ENCODE measurements around the gene EEF1AKMT2.

Gene EEF1AKMT2

DNA sequence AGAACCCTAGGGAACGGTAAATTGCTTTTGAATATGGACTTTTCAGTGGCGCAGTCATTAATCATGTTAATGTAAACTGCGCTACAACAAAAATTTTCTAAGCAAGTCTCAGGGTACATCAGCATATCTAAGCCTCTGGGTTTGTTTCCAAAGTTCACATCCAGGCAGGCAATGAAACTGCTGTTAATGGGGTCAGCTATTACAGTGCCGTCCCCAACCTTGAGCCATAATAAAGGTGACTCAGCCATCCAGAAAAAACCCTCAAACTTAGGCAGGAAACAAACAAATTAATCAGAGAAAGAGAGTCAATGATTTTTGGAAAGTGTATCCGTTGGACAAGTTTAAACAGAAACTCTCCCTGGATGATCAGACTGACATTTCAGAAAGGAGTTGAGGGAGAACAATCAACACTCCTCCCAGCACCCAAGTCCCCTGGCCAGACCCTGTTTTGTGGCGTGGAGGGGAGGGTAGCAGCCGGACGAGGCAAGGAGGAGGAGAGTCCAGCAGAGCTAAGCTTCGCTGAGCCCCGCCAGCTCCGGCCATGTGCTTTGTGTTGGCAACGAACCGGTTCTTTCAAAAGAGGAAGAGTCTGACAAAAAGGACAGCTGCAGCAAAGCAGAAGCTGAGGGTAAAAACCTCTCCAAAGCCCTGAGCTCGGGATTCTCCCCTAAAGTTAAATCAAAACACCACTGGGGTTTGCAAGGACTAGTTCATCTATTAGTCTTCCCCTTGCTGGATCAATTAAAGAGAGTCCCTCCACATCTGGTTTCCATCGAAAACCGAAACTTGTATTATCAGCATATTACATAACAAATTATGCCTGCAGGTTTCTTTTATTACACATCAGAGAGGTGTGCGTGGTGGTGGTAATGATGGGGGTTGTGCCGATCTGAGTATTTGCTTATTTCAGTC lies 51.1 kb downstream of the EEF1AKMT2 start:
- no peak for TF ChIP-seq SP1 (IDR thresholded peaks at IDR 0.05)
- no peak for TF ChIP-seq FOXK2 (IDR thresholded peaks at IDR 0.05)
- no peak for TF ChIP-seq FOXA1 (IDR thresholded peaks at IDR 0.05)
- TF ChIP-seq, protein P1, sequence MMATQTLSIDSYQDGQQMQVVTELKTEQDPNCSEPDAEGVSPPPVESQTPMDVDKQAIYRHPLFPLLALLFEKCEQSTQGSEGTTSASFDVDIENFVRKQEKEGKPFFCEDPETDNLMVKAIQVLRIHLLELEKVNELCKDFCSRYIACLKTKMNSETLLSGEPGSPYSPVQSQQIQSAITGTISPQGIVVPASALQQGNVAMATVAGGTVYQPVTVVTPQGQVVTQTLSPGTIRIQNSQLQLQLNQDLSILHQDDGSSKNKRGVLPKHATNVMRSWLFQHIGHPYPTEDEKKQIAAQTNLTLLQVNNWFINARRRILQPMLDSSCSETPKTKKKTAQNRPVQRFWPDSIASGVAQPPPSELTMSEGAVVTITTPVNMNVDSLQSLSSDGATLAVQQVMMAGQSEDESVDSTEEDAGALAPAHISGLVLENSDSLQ (IDR thresholded peaks at IDR 0.05), result peak; percentile 63
- TF ChIP-seq L3MBTL2 (conservative IDR thresholded peaks at IDR 0.05), result 0 out of 2 replicates have a peak, but pooled peaks have one; percentile 19
- no peak for TF ChIP-seq ARNT (IDR thresholded peaks at IDR 0.05)
- TF ChIP-seq NFRKB (IDR thresholded peaks at IDR 0.05), result no peak
- DNase-seq (ENCODE audit: extremely low spot score), result no peak
- POLR2A ChIA-PET, result interaction anchor here (1.3 kb wide), 1 partner anchor 51 kb away, joined by 4 read pairs; the partner anchor contains the start of gene EEF1AKMT2
- CTCF ChIA-PET, result interaction anchor here (0.6 to 1.9 kb wide), 14 partner anchors 9 to 359 kb away, joined by 3 to 13 read pairs (median 4); no protein-coding TSS in a partner anchor

DNA sequence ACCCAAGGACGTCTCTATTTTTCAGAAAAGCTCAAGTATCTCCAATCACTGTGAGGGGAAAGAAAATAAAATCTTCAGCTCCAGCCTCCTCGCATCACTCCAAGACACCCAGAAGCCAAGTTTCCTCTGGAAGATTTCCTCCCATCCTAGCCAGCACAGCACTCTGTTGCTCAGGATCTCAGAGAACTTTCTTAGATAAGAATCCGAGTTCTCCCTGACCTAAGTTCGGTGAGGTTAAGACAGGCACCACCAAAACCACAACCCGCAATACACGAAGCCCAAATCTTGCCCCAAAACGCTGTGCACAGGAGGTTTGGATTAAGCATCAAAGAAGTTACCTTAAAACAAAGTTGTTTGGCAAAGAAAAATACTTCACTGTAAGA lies 51.7 kb downstream of the EEF1AKMT2 start:
- DNase-seq (ENCODE audit: extremely low spot score), result no peak
- TF ChIP-seq FOXK2 (IDR thresholded peaks at IDR 0.05), result no peak
- ChIA-PET POLR2A (no interaction called here), CTCF (no interaction called here)

GRCh38 chr10:124739119-124739921 lies 52.4 kb downstream of the EEF1AKMT2 start:
- POLR2A ChIA-PET, result interaction anchor here (0.9 kb wide), 1 partner anchor 8 kb away, joined by 3 read pairs; no protein-coding TSS in a partner anchor
- no peak for DNase-seq (ENCODE audit: extremely low spot score)

GRCh38 chr10:124738441-124738840 lies 53.2 kb downstream of the EEF1AKMT2 start:
- DNase-seq (ENCODE audit: extremely low spot score), result no peak
- TF ChIP-seq, protein P1 (IDR thresholded peaks at IDR 0.05), result no peak
- TF ChIP-seq ELF4 (IDR thresholded peaks at IDR 0.05) (no peak), FOXM1 (IDR thresholded peaks at IDR 0.05; ENCODE audit: borderline replicate concordance) (no peak), SUZ12 (IDR thresholded peaks at IDR 0.05) (no peak), ZNF384 (IDR thresholded peaks at IDR 0.05) (no peak), FOXK2 (IDR thresholded peaks at IDR 0.05) (no peak), NFRKB (IDR thresholded peaks at IDR 0.05) (no peak), ARNT (IDR thresholded peaks at IDR 0.05) (no peak), LEF1 (IDR thresholded peaks at IDR 0.05; ENCODE audit: borderline replicate concordance) (no peak), FOXA1 (IDR thresholded peaks at IDR 0.05) (no peak), HDGF (IDR thresholded peaks at IDR 0.05; ENCODE audit: borderline replicate concordance) (no peak), SP1 (IDR thresholded peaks at IDR 0.05) (no peak), TARDBP (IDR thresholded peaks at IDR 0.05) (no peak)
- CTCF ChIA-PET, result no interaction called here
- POLR2A ChIA-PET, result interaction anchor here (0.9 kb wide), 1 partner anchor 8 kb away, joined by 3 read pairs; no protein-coding TSS in a partner anchor

More at GRCh38 chr10:124739119-124739921, 52.4 kb downstream of the EEF1AKMT2 start:
- CTCF ChIA-PET, result no interaction called here
- no peak for TF ChIP-seq BHLHE40 (IDR thresholded peaks at IDR 0.05; ENCODE audit: borderline replicate concordance)
- no peak for TF ChIP-seq NFRKB (IDR thresholded peaks at IDR 0.05)
- no peak for TF ChIP-seq TARDBP (IDR thresholded peaks at IDR 0.05)
- no peak for TF ChIP-seq ARNT (IDR thresholded peaks at IDR 0.05)
- no peak for TF ChIP-seq FOXM1 (IDR thresholded peaks at IDR 0.05; ENCODE audit: borderline replicate concordance)
- no peak for TF ChIP-seq FOXA1 (IDR thresholded peaks at IDR 0.05)
- no peak for TF ChIP-seq SP1 (IDR thresholded peaks at IDR 0.05)
- TF ChIP-seq FOXK2 (IDR thresholded peaks at IDR 0.05), result no peak

DNA sequence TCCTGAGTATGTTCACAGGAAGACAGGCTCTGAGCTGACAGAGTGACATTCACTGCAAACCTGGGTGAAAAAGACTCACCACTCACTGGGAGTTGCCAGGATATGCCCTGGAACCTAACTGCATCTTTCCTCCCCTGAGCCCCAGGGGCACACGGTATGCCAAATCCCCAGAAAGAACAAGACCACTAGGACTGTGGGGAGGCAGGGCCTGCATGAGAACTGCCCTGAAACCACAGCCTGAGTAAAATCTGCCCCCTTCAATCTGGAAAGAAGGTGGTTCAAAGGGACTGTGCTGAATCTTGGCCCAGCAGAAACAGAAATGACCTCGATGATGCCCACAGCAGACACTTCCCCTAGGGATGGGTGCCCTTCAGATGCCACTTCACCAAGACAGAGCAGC lies 54.0 kb downstream of the EEF1AKMT2 start:
- TF ChIP-seq SUZ12 (IDR thresholded peaks at IDR 0.05), result no peak
- no peak for TF ChIP-seq FOXM1 (IDR thresholded peaks at IDR 0.05; ENCODE audit: borderline replicate concordance)
- no peak for TF ChIP-seq FOXA1 (IDR thresholded peaks at IDR 0.05)
- TF ChIP-seq, protein P1 (IDR thresholded peaks at IDR 0.05), result no peak
- TF ChIP-seq NFRKB (IDR thresholded peaks at IDR 0.05), result no peak
- no peak for TF ChIP-seq HDGF (IDR thresholded peaks at IDR 0.05; ENCODE audit: borderline replicate concordance)
- no peak for TF ChIP-seq LEF1 (IDR thresholded peaks at IDR 0.05; ENCODE audit: borderline replicate concordance)
- no peak for TF ChIP-seq ARNT (IDR thresholded peaks at IDR 0.05)
- TF ChIP-seq SP1 (IDR thresholded peaks at IDR 0.05), result no peak
- TF ChIP-seq ELF4 (IDR thresholded peaks at IDR 0.05), result no peak
- TF ChIP-seq L3MBTL2 (conservative IDR thresholded peaks at IDR 0.05), result no peak
- CTCF ChIA-PET, result no interaction called here
- DNase-seq (ENCODE audit: extremely low spot score), result no peak
- POLR2A ChIA-PET, result no interaction called here

- DNase-seq (ENCODE audit: extremely low spot score), result no peak
- CTCF ChIA-PET, result no interaction called here
- TF ChIP-seq TARDBP (IDR thresholded peaks at IDR 0.05), result no peak
- no peak for TF ChIP-seq HDGF (IDR thresholded peaks at IDR 0.05; ENCODE audit: borderline replicate concordance)
- no peak for TF ChIP-seq FOXA1 (IDR thresholded peaks at IDR 0.05)
- no peak for TF ChIP-seq ELF4 (IDR thresholded peaks at IDR 0.05)
- TF ChIP-seq, protein P1 (IDR thresholded peaks at IDR 0.05), result no peak
- no peak for TF ChIP-seq CTBP1 (IDR thresholded peaks at IDR 0.05; ENCODE audit: borderline replicate concordance)
- no peak for TF ChIP-seq LEF1 (IDR thresholded peaks at IDR 0.05; ENCODE audit: borderline replicate concordance)
- TF ChIP-seq BHLHE40 (IDR thresholded peaks at IDR 0.05; ENCODE audit: borderline replicate concordance), result no peak
- no peak for TF ChIP-seq SUZ12 (IDR thresholded peaks at IDR 0.05)
- TF ChIP-seq FOXM1 (IDR thresholded peaks at IDR 0.05; ENCODE audit: borderline replicate concordance), result no peak
- no peak for TF ChIP-seq ZNF384 (IDR thresholded peaks at IDR 0.05)
- TF ChIP-seq NFRKB (IDR thresholded peaks at IDR 0.05), result no peak
- no peak for TF ChIP-seq ARNT (IDR thresholded peaks at IDR 0.05)
- no peak for TF ChIP-seq FOXK2 (IDR thresholded peaks at IDR 0.05)
- no peak for TF ChIP-seq SP1 (IDR thresholded peaks at IDR 0.05)
- no peak for TF ChIP-seq L3MBTL2 (conservative IDR thresholded peaks at IDR 0.05)
- POLR2A ChIA-PET, result no interaction called here
Measured at GRCh38 chr10:124737221-124737620, 54.5 kb downstream of the EEF1AKMT2 start.

All from HEK293T (cell line).